HepG2 (cell line): ENCODE measurements around the gene AGBL1. TPM values are rescaled to one million over a fixed set of nuclear protein-coding genes. Genes with fewer than 3 reads are reported as not detected.

Source experiments
- ATAC-seq: fragments of 200-7000 bp; cut with Tn5 transposase; 3 replicates; pipeline ENCODE4 v1.9.1; 2020; ENCODE audit warnings: mild to moderate bottlenecking, moderate library complexity
- BruUV-seq: library from RNA; stranded (reverse); fragments of 400-500 nt; replicated peaks from 2 replicates; lab custom pipeline; 2021; lab: Mats Ljungman, UMichigan
- CTCF ChIA-PET: fragments of 300-600 bp; formaldehyde crosslinking; extraction: SDS; loops from one replicate; lab custom pipeline; 2021; ENCODE audit warnings: low total read pairs, inconsistent platforms, low intra/inter-chr PET ratio; lab: Yijun Ruan, JAX
- POLR2A ChIA-PET: fragments of 350-600 bp; sonication (Branson Sonifier 250); formaldehyde crosslinking; loops from one replicate; lab custom pipeline; 2020; ENCODE audit warnings: antibody characterized with exemption, inconsistent platforms; lab: Yijun Ruan, JAX
- DNase-seq: peaks from one replicate; pipeline ENCODE4 v3.0.0-alpha.2; 2015; ENCODE audit warnings: low spot score
- FAIRE-seq: peaks from 3 replicates; lab custom pipeline; 2011; peaks lifted over from hg19 to GRCh38; lab: Jason Lieb, UNC
- H2AFZ ChIP-seq: one replicate; pipeline ENCODE4 v1.6.1; 2011; ENCODE audit warnings: low read length, inconsistent platforms
- H3K27ac ChIP-seq: fragments of 300-600 bp; 3 replicates; pipeline ENCODE4 v1.8.0; 2011; ENCODE audit warnings: mixed run types, mild to moderate bottlenecking, mixed read lengths, low read length, inconsistent platforms; ENCODE audit not compliant: insufficient read depth; ENCODE audit errors: extremely low read length
- H3K27me3 ChIP-seq, 2 experiments: fragments of 200-600 bp in 1 of 2; 2 replicates in 1 of 2; 3 replicates in 1 of 2; pipeline versions ENCODE4 v1.6.0 to v1.8.0; 2011; ENCODE audit warnings: low read length in 2 of 2, mild to moderate bottlenecking in 2 of 2, moderate library complexity in 2 of 2, inconsistent platforms in 1 of 2; ENCODE audit not compliant: insufficient read depth in 2 of 2, control insufficient read depth in 1 of 2
- H3K36me3 ChIP-seq, 2 experiments: fragments of 200-600 bp in 1 of 2; replicated peaks in 1 of 2; 2 replicates in 1 of 2; 3 replicates in 1 of 2; pipeline versions ENCODE4 v1.5.1 to v1.8.0; 2011; ENCODE audit warnings: low read length in 2 of 2, inconsistent platforms in 1 of 2; ENCODE audit not compliant: insufficient read depth in 2 of 2, control insufficient read depth in 1 of 2
- H3K4me1 ChIP-seq: 2 replicates; pipeline ENCODE4 v1.5.1; 2012; ENCODE audit warnings: low read length, inconsistent platforms; ENCODE audit not compliant: insufficient read depth
- H3K4me2 ChIP-seq: 2 replicates; pipeline ENCODE4 v1.6.0; 2011; ENCODE audit warnings: low read depth, low read length, inconsistent platforms
- H3K4me3 ChIP-seq, 3 experiments: fragments of 200-600 bp in 1 of 3; sonication (generic), shearing (Covaris generic) in 1 of 3; replicated peaks in 1 of 3; 2 replicates each; pipeline ENCODE4 v1.5.1; 2011 to 2016; ENCODE audit warnings: low read length in 3 of 3, inconsistent platforms in 2 of 3, low read depth in 2 of 3, mild to moderate bottlenecking in 2 of 3, control low read depth in 1 of 3, mixed read lengths in 1 of 3; ENCODE audit not compliant: insufficient read depth in 1 of 3
- H3K79me2 ChIP-seq: one replicate; pipeline ENCODE4 v1.6.1; 2011; ENCODE audit warnings: low read length, inconsistent platforms; ENCODE audit not compliant: insufficient read depth
- H3K9ac ChIP-seq: 2 replicates; pipeline ENCODE4 v1.6.0; 2011; ENCODE audit warnings: mild to moderate bottlenecking, low read depth, low read length, inconsistent platforms; ENCODE audit not compliant: insufficient read depth
- H3K9me3 ChIP-seq: 2 replicates; pipeline ENCODE4 v1.5.1; 2012; ENCODE audit warnings: mild to moderate bottlenecking, low read length
- H4K20me1 ChIP-seq: 2 replicates; pipeline ENCODE4 v1.6.0; 2011; ENCODE audit warnings: inconsistent platforms, mild to moderate bottlenecking, low read length, moderate library complexity; ENCODE audit not compliant: insufficient read depth
- EED ChIP-seq: sonication (generic); formaldehyde crosslinking; IDR thresholded peaks from 2 replicates; pipeline ENCODE4 v1.5.0; 2020; ENCODE audit warnings: mild to moderate bottlenecking, missing genetic modification reagents
- FOXM1 ChIP-seq: sonication (generic); formaldehyde crosslinking; IDR thresholded peaks from 2 replicates; pipeline ENCODE4 v1.5.0; 2020; ENCODE audit warnings: missing genetic modification reagents
- HOXA9 ChIP-seq: sonication (generic); formaldehyde crosslinking; IDR thresholded peaks from 2 replicates; pipeline ENCODE4 v1.8.1; 2022; ENCODE audit warnings: missing genetic modification reagents, mild to moderate bottlenecking, moderate library complexity, borderline replicate concordance
- KLF11 ChIP-seq: IDR thresholded peaks from 2 replicates; pipeline ENCODE4 v1.6.1; 2016; ENCODE audit warnings: missing compliant biosample characterization
- ZFP36 ChIP-seq: fragments of 150-350 bp; IDR thresholded peaks from 2 replicates; pipeline ENCODE4 v1.6.1; 2018; ENCODE audit warnings: borderline replicate concordance, low read length, low read depth; ENCODE audit not compliant: partially characterized antibody
- ZIK1 ChIP-seq: sonication (generic); formaldehyde crosslinking; IDR thresholded peaks from 2 replicates; pipeline ENCODE4 v1.5.0; 2020; ENCODE audit warnings: mild to moderate bottlenecking, low read depth, missing genetic modification reagents, borderline replicate concordance
- ZNF34 ChIP-seq: sonication (generic); formaldehyde crosslinking; IDR thresholded peaks from 2 replicates; pipeline ENCODE4 v1.4.0; 2020; ENCODE audit warnings: mild to moderate bottlenecking, missing genetic modification reagents, borderline replicate concordance
- ZNF562 ChIP-seq: sonication (generic); formaldehyde crosslinking; IDR thresholded peaks from 2 replicates; pipeline ENCODE4 v1.8.0; 2022; ENCODE audit warnings: missing genetic modification reagents, borderline replicate concordance
- WGBS: methylation state at CpG from one replicate; pipeline ENCODE4 v1.1.6; 2017; ENCODE audit warnings: low lambda C conversion rate; 5-methylcytosine and 5-hydroxymethylcytosine counted together
- in situ Hi-C: cut with HindIII; loops from 2 replicates; pipeline ENCODE4 v1.10.0; 2017; ENCODE audit warnings: low pct_unique_long_range_greater_than_20kb; ENCODE audit not compliant: extremely low pct_ligation_motif_present
- intact Hi-C: fragments of 100-400 bp; cut with micrococcal nuclease; formaldehyde crosslinking; loops from one replicate; pipeline ENCODE4 v1.10.0; 2022; ENCODE audit not compliant: unreplicated experiment
- polyA plus RNA-seq, 8 experiments: library from polyadenylated mRNA; depleted of rRNA in 3 of 8; stranded (reverse) in 7 of 8; unstranded in 1 of 8; fragments of >200 nt; fragmentation: Illumina TruSeq in 4 of 8; extraction: Trizol in 4 of 8; gene quantifications; 2 replicates each; pipeline versions ENCODE4 v1.2.1 to v1.2.3, GENCODE V29; 2011 to 2016; ENCODE audit warnings: low read depth in 4 of 8, missing spikeins in 1 of 8, mixed read lengths in 1 of 8; ENCODE audit not compliant: insufficient read depth in 1 of 8
- total RNA-seq, 5 experiments: library from RNA; depleted of rRNA; stranded (reverse); fragments of >200 nt; fragmentation: Illumina TruSeq; extraction: Trizol; gene quantifications; 2 replicates each; pipeline ENCODE4 v1.2.3, GENCODE V29; 2016; ENCODE audit warnings: low read depth in 1 of 5
- TF ChIP-seq, protein P1 (sequence below): sonication (generic); formaldehyde crosslinking; IDR thresholded peaks from 2 replicates; pipeline ENCODE4 v1.8.0; 2022; ENCODE audit warnings: low read depth, missing genetic modification reagents
- TF ChIP-seq, protein P2 (sequence below): sonication (generic); formaldehyde crosslinking; IDR thresholded peaks from 2 replicates; pipeline ENCODE4 v1.4.0; 2020; ENCODE audit warnings: mild to moderate bottlenecking, missing genetic modification reagents
- TF ChIP-seq, protein P3 (sequence below): IDR thresholded peaks from 2 replicates; pipeline ENCODE4 v1.6.1; 2016; ENCODE audit warnings: mild to moderate bottlenecking

The AGBL1 gene
- total and polyA plus RNA-seq, 2 of the 13 experiments (the other 11 are each of a cell fraction or from before 2014, with no cell fraction given), result 0.01 TPM; not detected in 1

DNA sequence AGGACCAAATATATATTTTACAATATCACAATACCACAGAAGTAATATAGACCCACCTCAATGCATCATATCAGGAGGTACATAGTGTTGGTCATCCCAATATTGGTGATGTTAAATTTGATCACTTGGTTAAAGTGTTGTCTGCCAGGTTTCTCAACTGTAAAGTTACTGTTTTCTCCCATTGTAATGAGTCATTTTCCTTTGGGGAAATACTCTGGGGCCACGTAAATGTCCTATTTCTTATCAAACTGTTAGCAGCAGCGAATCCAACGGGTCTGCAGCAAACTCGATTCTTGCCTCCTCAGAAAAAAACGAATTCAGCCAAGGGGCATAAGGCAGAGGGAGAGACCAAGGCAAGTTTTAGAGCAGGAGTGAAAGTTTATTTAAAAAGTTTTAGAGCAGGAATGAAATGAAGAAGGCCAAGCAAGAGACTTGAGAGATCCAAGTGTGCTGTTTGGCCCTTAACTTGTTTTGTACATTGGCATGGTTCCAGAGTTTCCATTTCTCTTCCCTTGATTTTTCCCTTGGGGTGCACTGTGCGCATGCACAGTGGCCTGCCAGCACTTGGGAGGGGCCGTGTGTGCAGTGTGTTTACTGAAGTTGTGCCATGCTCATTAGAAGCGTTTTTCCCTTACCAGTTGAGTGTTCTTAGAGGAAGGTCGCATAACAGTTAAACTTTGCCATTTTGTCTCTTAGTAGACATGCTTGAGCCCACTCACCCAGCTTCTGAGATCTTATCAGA, 512.5 kb downstream of the AGBL1 start:
- no peak overlapping the region for H2AFZ ChIP-seq
- H3K9me3 ChIP-seq, result peaks cover 86% of the 10 kb centered on the region
- no peak overlapping the region for H3K9ac ChIP-seq
- DNase-seq, result no peak
- no peak for FAIRE-seq
- CTCF ChIA-PET, result no interaction called here
- no TSS peak for BruUV-seq
- H4K20me1 ChIP-seq, result no peaks in the 10 kb centered on the region
- no peak for ATAC-seq
- no peaks in the 10 kb centered on the region for H3K79me2 ChIP-seq
- intact Hi-C loops, result loop anchor here (10.0 kb wide), 1 partner anchor 563 kb away; no protein-coding TSS in a partner anchor
- in situ Hi-C loops, result no loop called here
- H3K4me1 ChIP-seq, result no peaks in the 10 kb centered on the region
- H3K27ac ChIP-seq, result no peak overlapping the region
- no peaks in the 10 kb centered on the region for H3K27me3 ChIP-seq
- no peak overlapping the region for H3K4me3 ChIP-seq
- no peak overlapping the region for H3K4me2 ChIP-seq
- POLR2A ChIA-PET, result no interaction called here
- 1% methylated on average over 9 of the region's 9 CpGs for WGBS
- TF ChIP-seq ZNF562 (CRISPR knock-in tag) (no peak), EED (CRISPR knock-in tag) (no peak), ZNF34 (CRISPR knock-in tag) (no peak), ZFP36 (no peak), HOXA9 (CRISPR knock-in tag) (no peak), FOXM1 (CRISPR knock-in tag) (no peak), ZIK1 (CRISPR knock-in tag) (no peak), KLF11 (CRISPR knock-in tag) (no peak)
- TF ChIP-seq, protein P1, sequence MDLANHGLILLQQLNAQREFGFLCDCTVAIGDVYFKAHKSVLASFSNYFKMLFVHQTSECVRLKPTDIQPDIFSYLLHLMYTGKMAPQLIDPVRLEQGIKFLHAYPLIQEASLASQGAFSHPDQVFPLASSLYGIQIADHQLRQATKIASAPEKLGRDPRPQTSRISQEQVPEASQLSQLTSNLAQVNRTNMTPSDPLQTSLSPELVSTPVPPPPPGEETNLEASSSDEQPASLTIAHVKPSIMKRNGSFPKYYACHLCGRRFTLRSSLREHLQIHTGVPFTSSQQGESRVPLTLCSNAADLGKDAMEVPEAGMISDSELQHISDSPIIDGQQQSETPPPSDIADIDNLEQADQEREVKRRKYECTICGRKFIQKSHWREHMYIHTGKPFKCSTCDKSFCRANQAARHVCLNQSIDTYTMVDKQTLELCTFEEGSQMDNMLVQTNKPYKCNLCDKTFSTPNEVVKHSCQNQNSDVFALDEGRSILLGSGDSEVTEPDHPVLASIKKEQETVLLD (CRISPR knock-in tag), result no peak
- TF ChIP-seq, protein P2, sequence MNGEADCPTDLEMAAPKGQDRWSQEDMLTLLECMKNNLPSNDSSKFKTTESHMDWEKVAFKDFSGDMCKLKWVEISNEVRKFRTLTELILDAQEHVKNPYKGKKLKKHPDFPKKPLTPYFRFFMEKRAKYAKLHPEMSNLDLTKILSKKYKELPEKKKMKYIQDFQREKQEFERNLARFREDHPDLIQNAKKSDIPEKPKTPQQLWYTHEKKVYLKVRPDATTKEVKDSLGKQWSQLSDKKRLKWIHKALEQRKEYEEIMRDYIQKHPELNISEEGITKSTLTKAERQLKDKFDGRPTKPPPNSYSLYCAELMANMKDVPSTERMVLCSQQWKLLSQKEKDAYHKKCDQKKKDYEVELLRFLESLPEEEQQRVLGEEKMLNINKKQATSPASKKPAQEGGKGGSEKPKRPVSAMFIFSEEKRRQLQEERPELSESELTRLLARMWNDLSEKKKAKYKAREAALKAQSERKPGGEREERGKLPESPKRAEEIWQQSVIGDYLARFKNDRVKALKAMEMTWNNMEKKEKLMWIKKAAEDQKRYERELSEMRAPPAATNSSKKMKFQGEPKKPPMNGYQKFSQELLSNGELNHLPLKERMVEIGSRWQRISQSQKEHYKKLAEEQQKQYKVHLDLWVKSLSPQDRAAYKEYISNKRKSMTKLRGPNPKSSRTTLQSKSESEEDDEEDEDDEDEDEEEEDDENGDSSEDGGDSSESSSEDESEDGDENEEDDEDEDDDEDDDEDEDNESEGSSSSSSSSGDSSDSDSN, result no peak
- TF ChIP-seq, protein P3, sequence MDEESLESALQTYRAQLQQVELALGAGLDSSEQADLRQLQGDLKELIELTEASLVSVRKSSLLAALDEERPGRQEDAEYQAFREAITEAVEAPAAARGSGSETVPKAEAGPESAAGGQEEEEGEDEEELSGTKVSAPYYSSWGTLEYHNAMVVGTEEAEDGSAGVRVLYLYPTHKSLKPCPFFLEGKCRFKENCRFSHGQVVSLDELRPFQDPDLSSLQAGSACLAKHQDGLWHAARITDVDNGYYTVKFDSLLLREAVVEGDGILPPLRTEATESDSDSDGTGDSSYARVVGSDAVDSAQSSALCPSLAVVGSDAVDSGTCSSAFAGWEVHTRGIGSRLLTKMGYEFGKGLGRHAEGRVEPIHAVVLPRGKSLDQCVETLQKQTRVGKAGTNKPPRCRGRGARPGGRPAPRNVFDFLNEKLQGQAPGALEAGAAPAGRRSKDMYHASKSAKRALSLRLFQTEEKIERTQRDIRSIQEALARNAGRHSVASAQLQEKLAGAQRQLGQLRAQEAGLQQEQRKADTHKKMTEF (CRISPR knock-in tag), result no peak
- TF ChIP-seq, all 625 proteins: peak for 0
- no peaks in the 10 kb centered on the region for H3K36me3 ChIP-seq
